Thoracic aorta (tissue), 2 donors: Measurements from ENCODE around the gene ATP1B1. TPM values are rescaled to one million over a fixed set of nuclear protein-coding genes. Genes with fewer than 3 reads are reported as not detected.

ENCODE experiments used
- ATAC-seq: fragments of 150-250 bp; one replicate; pipeline ENCODE4 v1.8.0; 2017; ENCODE audit warnings: low read depth; ENCODE audit not compliant: insufficient number of reproducible peaks, low FRiP score
- DNase-seq: peaks from one replicate; pipeline ENCODE4 v3.0.0-alpha.2; 2020; ENCODE audit warnings: low spot score
- H3K27ac ChIP-seq, 2 donors: fragments of 200-600 bp; sonication (generic); 1 replicate in 1 of 2; 2 replicates in 1 of 2; pipeline ENCODE4 v1.5.1; 2016; ENCODE audit warnings: mild to moderate bottlenecking in 2 of 2, moderate library complexity in 2 of 2
- H3K27me3 ChIP-seq: fragments of 200-600 bp; sonication (generic); replicated peaks from 2 replicates; pipeline ENCODE4 v1.6.0; 2016; ENCODE audit warnings: mild to moderate bottlenecking; ENCODE audit not compliant: insufficient read depth
- H3K36me3 ChIP-seq: fragments of 200-600 bp; sonication (generic); one replicate; pipeline ENCODE4 v1.5.1; 2016
- H3K4me1 ChIP-seq, 2 donors: fragments of 200-600 bp; sonication (generic); 1 replicate in 1 of 2; 2 replicates in 1 of 2; pipeline versions ENCODE4 v1.5.1 to v1.6.0; 2016; ENCODE audit warnings: low read depth in 2 of 2, mild to moderate bottlenecking in 1 of 2; ENCODE audit not compliant: control insufficient read depth in 1 of 2
- H3K4me3 ChIP-seq: fragments of 200-600 bp; sonication (generic); 2 replicates; pipeline ENCODE4 v1.5.1; 2016; ENCODE audit warnings: mild to moderate bottlenecking
- H3K9me3 ChIP-seq: fragments of 200-600 bp; sonication (generic); 2 replicates; pipeline ENCODE4 v1.5.1; 2016
- total RNA-seq, 2 donors: library from RNA; depleted of rRNA; stranded (reverse); fragments of >200 nt; gene quantifications; one replicate each; pipeline versions ENCODE4 v1.1.0 to v1.2.3, GENCODE V29; 2016
- TF ChIP-seq, protein P1 (sequence below): fragments of 200-600 bp; sonication (generic); IDR thresholded peaks from one replicate; pipeline ENCODE4 v1.5.1; 2019; ENCODE audit warnings: antibody characterized with exemption

ATP1B1 gene
- total RNA-seq, 2 donors from 2014 or later = 19.4 to 33.9 TPM

DNA sequence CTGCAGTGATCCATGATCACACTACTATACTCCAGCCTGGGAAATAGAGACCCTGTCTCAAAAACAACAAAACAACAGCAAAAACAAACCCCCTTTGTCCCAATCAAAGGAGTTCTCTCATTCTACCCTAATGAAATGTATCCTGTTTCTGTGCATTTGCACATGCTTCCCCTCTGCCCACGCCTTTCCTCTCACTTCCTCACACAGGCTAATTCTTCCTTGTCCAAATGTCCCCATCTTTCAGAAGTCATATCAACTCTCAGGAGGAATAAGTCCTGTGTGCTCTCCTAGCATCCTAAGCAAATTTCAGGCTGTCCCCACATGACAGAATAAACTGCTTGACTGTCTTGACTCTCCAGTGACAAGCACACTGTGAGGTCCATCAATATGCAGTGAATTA, 8.1 kb upstream of the ATP1B1 start:
- no peaks in the 10 kb centered on the region for H3K27me3 ChIP-seq
- no peak for ATAC-seq
- TF ChIP-seq, protein P1, sequence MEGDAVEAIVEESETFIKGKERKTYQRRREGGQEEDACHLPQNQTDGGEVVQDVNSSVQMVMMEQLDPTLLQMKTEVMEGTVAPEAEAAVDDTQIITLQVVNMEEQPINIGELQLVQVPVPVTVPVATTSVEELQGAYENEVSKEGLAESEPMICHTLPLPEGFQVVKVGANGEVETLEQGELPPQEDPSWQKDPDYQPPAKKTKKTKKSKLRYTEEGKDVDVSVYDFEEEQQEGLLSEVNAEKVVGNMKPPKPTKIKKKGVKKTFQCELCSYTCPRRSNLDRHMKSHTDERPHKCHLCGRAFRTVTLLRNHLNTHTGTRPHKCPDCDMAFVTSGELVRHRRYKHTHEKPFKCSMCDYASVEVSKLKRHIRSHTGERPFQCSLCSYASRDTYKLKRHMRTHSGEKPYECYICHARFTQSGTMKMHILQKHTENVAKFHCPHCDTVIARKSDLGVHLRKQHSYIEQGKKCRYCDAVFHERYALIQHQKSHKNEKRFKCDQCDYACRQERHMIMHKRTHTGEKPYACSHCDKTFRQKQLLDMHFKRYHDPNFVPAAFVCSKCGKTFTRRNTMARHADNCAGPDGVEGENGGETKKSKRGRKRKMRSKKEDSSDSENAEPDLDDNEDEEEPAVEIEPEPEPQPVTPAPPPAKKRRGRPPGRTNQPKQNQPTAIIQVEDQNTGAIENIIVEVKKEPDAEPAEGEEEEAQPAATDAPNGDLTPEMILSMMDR = no peak

DNA sequence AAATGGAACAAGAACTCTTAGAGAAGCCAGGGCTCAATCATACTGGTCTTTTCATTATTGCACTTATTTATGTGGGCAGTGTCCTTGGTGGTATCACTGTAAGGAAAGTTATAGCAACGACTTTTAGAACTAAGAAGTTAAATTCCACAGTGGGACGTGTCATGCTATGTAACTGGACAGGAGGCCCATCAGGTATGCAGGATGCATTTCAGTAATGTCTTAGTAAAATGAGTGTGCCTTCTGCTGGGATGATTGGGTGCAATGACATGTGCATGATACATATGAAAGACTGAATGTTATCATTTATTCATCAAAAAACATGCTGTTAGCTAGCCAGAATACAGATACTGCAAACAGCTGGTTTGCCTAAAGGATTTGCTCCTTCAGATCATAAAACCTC, 6.9 kb upstream of the ATP1B1 start:
- ATAC-seq = no peak

More for the DNA sequence above, 8.1 kb upstream of the ATP1B1 start:
- Histone ChIP-seq H3K9me3 (no peaks in the 10 kb centered on the region), H3K4me3 (no peak overlapping the region), H3K27ac (no peak overlapping the region), H3K4me1 (peaks cover 0 to 18% of the 10 kb centered on the region in 2 donors), H3K36me3 (no peaks in the 10 kb centered on the region)
- no peak for DNase-seq

DNA sequence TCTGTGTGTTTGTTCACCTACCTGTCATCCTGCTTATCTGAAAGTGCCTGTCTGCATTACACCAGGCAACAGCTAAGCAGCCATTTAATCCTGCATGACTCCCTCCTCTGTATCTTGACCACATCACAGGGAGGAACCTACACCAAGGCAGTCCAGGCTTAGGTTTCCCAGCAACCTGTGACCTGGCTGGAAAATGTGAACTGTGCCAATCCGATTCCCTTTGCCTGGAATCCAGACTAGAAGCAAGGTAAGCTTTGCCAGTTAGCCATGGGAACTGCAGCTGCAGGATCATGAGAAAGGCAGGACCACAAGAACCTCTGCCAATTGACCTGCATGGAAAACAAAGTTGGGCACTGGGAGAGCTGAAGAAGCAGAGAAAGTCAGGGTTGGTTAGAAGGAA, 6.3 kb upstream of the ATP1B1 start:
- H3K36me3 ChIP-seq = no peaks in the 10 kb centered on the region
- TF ChIP-seq, protein P1 = no peak
- H3K4me1 ChIP-seq = peaks cover 0 to 25% of the 10 kb centered on the region in 2 donors
- H3K27ac ChIP-seq = no peak overlapping the region
- H3K4me3 ChIP-seq = no peak overlapping the region
- H3K27me3 ChIP-seq = no peaks in the 10 kb centered on the region
- ATAC-seq = no peak
- DNase-seq = no peak
- no peaks in the 10 kb centered on the region for H3K9me3 ChIP-seq

More for the DNA sequence above, 6.9 kb upstream of the ATP1B1 start:
- Histone ChIP-seq H3K4me3 (no peak overlapping the region), H3K4me1 (peaks cover 0 to 24% of the 10 kb centered on the region in 2 donors), H3K27me3 (no peaks in the 10 kb centered on the region), H3K36me3 (no peaks in the 10 kb centered on the region), H3K9me3 (no peaks in the 10 kb centered on the region), H3K27ac (no peak overlapping the region)
- TF ChIP-seq, protein P1 = no peak
- no peak for DNase-seq

DNA sequence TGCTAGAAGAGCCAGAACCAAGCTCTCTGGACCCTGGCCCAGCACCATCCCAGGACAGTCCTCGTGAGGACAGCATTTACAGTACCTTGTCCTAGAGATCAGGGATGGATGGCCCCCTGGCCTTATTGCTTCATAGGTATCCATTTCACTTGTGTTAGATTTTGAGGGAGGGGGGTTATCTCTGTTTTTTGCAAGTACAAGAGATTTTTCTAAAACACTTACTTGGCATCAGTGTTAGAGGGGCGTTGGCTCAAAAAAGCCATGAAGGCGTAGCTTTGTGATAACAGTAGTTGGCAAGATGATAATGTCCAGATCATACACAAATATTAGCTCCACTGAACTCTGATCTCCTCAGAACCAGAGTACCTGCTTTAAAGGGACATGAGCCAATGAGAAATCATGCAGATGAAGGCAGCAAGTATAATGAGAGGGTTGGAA, 5.8 kb upstream of the ATP1B1 start:
- Histone ChIP-seq H3K4me3 (no peak overlapping the region), H3K27me3 (no peaks in the 10 kb centered on the region), H3K4me1 (peaks cover 0 to 29% of the 10 kb centered on the region in 2 donors), H3K27ac (no peak overlapping the region), H3K9me3 (no peaks in the 10 kb centered on the region), H3K36me3 (no peaks in the 10 kb centered on the region)
- DNase-seq (no peak), ATAC-seq (no peak)
- TF ChIP-seq, protein P1 = no peak

DNA sequence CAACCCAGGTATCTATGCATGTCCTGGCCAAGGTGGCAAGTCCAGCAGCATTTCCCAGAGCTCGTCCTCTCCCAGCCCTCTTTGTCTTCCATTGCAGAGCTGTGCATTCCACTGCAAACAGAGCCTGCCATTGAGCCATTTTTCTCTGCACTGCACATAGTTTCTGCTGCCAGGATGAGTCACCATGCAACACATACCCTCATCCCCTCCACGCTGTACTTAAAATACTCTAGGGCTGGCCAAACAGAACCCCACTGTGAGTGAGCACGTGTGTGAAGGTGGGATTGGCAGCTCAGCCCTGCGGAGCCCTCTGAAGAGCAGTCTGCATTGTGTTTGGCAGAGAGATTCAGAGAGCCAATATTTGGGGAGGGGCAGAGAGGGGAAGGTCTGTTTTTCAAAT, 3.9 kb upstream of the ATP1B1 start:
- peaks cover 0 to 34% of the 10 kb centered on the region in 2 donors for H3K4me1 ChIP-seq
- TF ChIP-seq, protein P1 = no peak
- no peak for ATAC-seq
- H3K9me3 ChIP-seq = no peaks in the 10 kb centered on the region
- DNase-seq = no peak
- no peak overlapping the region for H3K4me3 ChIP-seq
- no peaks in the 10 kb centered on the region for H3K27me3 ChIP-seq
- no peaks in the 10 kb centered on the region for H3K36me3 ChIP-seq
- H3K27ac ChIP-seq = no peak overlapping the region
